WTC11 (cell line): ENCODE measurements around the gene BAZ2A. TPM values are rescaled to one million over a fixed set of nuclear protein-coding genes. Genes with fewer than 3 reads are reported as not detected.
A peak's percentile ranks its signal among the peaks of the same experiment; 100 is the strongest.

Source experiments
- ATAC-seq: fragments of 200-7000 bp; cut with Tn5 transposase; 2 replicates; pipeline ENCODE4 v1.10.0; 2021; ENCODE audit warnings: mild to moderate bottlenecking, moderate library complexity
- CTCF ChIA-PET: fragments of 300-600 bp; sonication (Branson Sonifier 250); formaldehyde crosslinking; loops from one replicate; lab custom pipeline; 2021; ENCODE audit warnings: antibody characterized with exemption; lab: Charles Lee
- POLR2A ChIA-PET: fragments of 350-600 bp; sonication (Branson Sonifier 250); formaldehyde crosslinking; loops from one replicate; lab custom pipeline; 2021; ENCODE audit warnings: antibody characterized with exemption; lab: Charles Lee
- DNase-seq: peaks from one replicate; pipeline ENCODE4 v3.0.0; 2021; ENCODE audit warnings: low spot score
- H3K27ac Mint-ChIP-seq: 2 replicates; pipeline ENCODE4 v1.8.0; 2021; ENCODE audit warnings: mixed read lengths
- H3K27me3 Mint-ChIP-seq: 2 replicates; pipeline ENCODE4 v1.8.0; 2021; ENCODE audit warnings: low read depth, mild to moderate bottlenecking, moderate library complexity, mixed read lengths
- H3K36me3 Mint-ChIP-seq: 2 replicates; pipeline ENCODE4 v1.8.0; 2021; ENCODE audit warnings: mixed read lengths
- H3K4me1 Mint-ChIP-seq: 2 replicates; pipeline ENCODE4 v1.8.0; 2022; ENCODE audit warnings: mixed read lengths
- H3K4me3 Mint-ChIP-seq: 2 replicates; pipeline ENCODE4 v1.8.0; 2021; ENCODE audit warnings: mild to moderate bottlenecking, moderate library complexity, mixed read lengths
- H3K9me3 Mint-ChIP-seq: 2 replicates; pipeline ENCODE4 v1.8.0; 2021; ENCODE audit warnings: mixed read lengths
- CBFB ChIP-seq: sonication (generic); formaldehyde crosslinking; IDR thresholded peaks from 2 replicates; pipeline ENCODE4 v1.8.1; 2022; ENCODE audit warnings: mild to moderate bottlenecking, low read depth, missing genetic modification reagents
- EMX1 ChIP-seq: fragments of 250-450 bp; sonication (Bioruptor Pico); IDR thresholded peaks from 2 replicates; pipeline ENCODE4 v1.8.0; 2021; ENCODE audit warnings: mild to moderate bottlenecking
- ESRRA ChIP-seq: sonication (generic); formaldehyde crosslinking; IDR thresholded peaks from 2 replicates; pipeline ENCODE4 v1.8.1; 2022; ENCODE audit warnings: mild to moderate bottlenecking, missing genetic modification reagents, borderline replicate concordance
- FOXJ3 ChIP-seq: sonication (generic); formaldehyde crosslinking; IDR thresholded peaks from 2 replicates; pipeline ENCODE4 v1.9.0; 2021; ENCODE audit warnings: missing genetic modification reagents, mild to moderate bottlenecking, borderline replicate concordance
- FOXP1 ChIP-seq: sonication (generic); formaldehyde crosslinking; IDR thresholded peaks from 2 replicates; pipeline ENCODE4 v1.8.0; 2022; ENCODE audit warnings: missing genetic modification reagents, mild to moderate bottlenecking, moderate library complexity, borderline replicate concordance
- GTF2I ChIP-seq: fragments of 250-450 bp; sonication (Bioruptor Pico); conservative IDR thresholded peaks from 2 replicates; pipeline ENCODE4 v1.4.0; 2021; ENCODE audit warnings: mild to moderate bottlenecking
- JUN ChIP-seq: sonication (generic); formaldehyde crosslinking; IDR thresholded peaks from 2 replicates; pipeline ENCODE4 v1.8.0; 2023; ENCODE audit warnings: mild to moderate bottlenecking, missing genetic modification reagents
- MXD4 ChIP-seq: fragments of 250-450 bp; sonication (Bioruptor Pico); IDR thresholded peaks from 2 replicates; pipeline ENCODE4 v1.8.0; 2021; ENCODE audit warnings: mild to moderate bottlenecking, moderate library complexity, borderline replicate concordance
- NFYB ChIP-seq: sonication (generic); formaldehyde crosslinking; conservative IDR thresholded peaks from 2 replicates; pipeline ENCODE4 v1.8.0; 2022; ENCODE audit warnings: low read depth, missing genetic modification reagents
- NR3C1 ChIP-seq: sonication (generic); formaldehyde crosslinking; conservative IDR thresholded peaks from 2 replicates; pipeline ENCODE4 v1.8.1; 2023; ENCODE audit warnings: low read depth, mild to moderate bottlenecking, missing genetic modification reagents
- OVOL2 ChIP-seq: fragments of 250-450 bp; sonication (Bioruptor Pico); IDR thresholded peaks from 2 replicates; pipeline ENCODE4 v1.9.0; 2021; ENCODE audit warnings: mild to moderate bottlenecking, borderline replicate concordance
- SMAD4 ChIP-seq: sonication (generic); formaldehyde crosslinking; IDR thresholded peaks from 2 replicates; pipeline ENCODE4 v1.8.0; 2022; ENCODE audit warnings: mild to moderate bottlenecking, missing genetic modification reagents
- SP1 ChIP-seq: sonication (generic); formaldehyde crosslinking; conservative IDR thresholded peaks from 2 replicates; pipeline ENCODE4 v1.8.1; 2022; ENCODE audit warnings: missing genetic modification reagents
- TEAD1 ChIP-seq: sonication (generic); formaldehyde crosslinking; IDR thresholded peaks from 2 replicates; pipeline ENCODE4 v1.8.0; 2022; ENCODE audit warnings: mild to moderate bottlenecking, missing genetic modification reagents
- TEAD4 ChIP-seq: sonication (generic); formaldehyde crosslinking; IDR thresholded peaks from 2 replicates; pipeline ENCODE4 v1.8.0; 2022; ENCODE audit warnings: mild to moderate bottlenecking, missing genetic modification reagents
- ZBTB21 ChIP-seq: sonication (generic); formaldehyde crosslinking; IDR thresholded peaks from 2 replicates; pipeline ENCODE4 v1.8.1; 2023; ENCODE audit warnings: mild to moderate bottlenecking, missing genetic modification reagents, borderline replicate concordance
- ZNF138 ChIP-seq: sonication (generic); formaldehyde crosslinking; conservative IDR thresholded peaks from 2 replicates; pipeline ENCODE4 v1.8.1; 2022; ENCODE audit warnings: mild to moderate bottlenecking, moderate library complexity, missing genetic modification reagents
- ZNF263 ChIP-seq: sonication (generic); formaldehyde crosslinking; IDR thresholded peaks from 2 replicates; pipeline ENCODE4 v1.8.1; 2022; ENCODE audit warnings: low read depth, mild to moderate bottlenecking, moderate library complexity, missing genetic modification reagents
- ZNF396 ChIP-seq: fragments of 250-450 bp; sonication (Bioruptor Pico); IDR thresholded peaks from 2 replicates; pipeline ENCODE4 v1.8.0; 2021; ENCODE audit warnings: mild to moderate bottlenecking, moderate library complexity, borderline replicate concordance
- total RNA-seq: library from RNA; stranded (reverse); gene quantifications from 3 replicates; pipeline ENCODE4 v1.2.3, GENCODE V29; 2021
- TF ChIP-seq, protein P1 (sequence below): fragments of 250-450 bp; sonication (Bioruptor Pico); IDR thresholded peaks from 2 replicates; pipeline ENCODE4 v1.8.0; 2021; ENCODE audit warnings: mild to moderate bottlenecking
- TF ChIP-seq, protein P2 (sequence below): fragments of 250-450 bp; sonication (Bioruptor Pico); IDR thresholded peaks from 2 replicates; pipeline ENCODE4 v1.9.0; 2021; ENCODE audit warnings: mild to moderate bottlenecking
- TF ChIP-seq, protein P3 (sequence below): sonication (generic); formaldehyde crosslinking; IDR thresholded peaks from 2 replicates; pipeline ENCODE4 v1.8.0; 2023; ENCODE audit warnings: missing genetic modification reagents
- TF ChIP-seq, protein P4 (sequence below): sonication (generic); formaldehyde crosslinking; IDR thresholded peaks from 2 replicates; pipeline ENCODE4 v1.8.1; 2022; ENCODE audit warnings: low read depth, mild to moderate bottlenecking, moderate library complexity, missing genetic modification reagents, borderline replicate concordance
- TF ChIP-seq, protein P5 (sequence below): sonication (generic); formaldehyde crosslinking; IDR thresholded peaks from 2 replicates; pipeline ENCODE4 v1.8.0; 2022; ENCODE audit warnings: mild to moderate bottlenecking, missing genetic modification reagents
- TF ChIP-seq, protein P6 (sequence below): fragments of 250-450 bp; sonication (Bioruptor Pico); IDR thresholded peaks from 2 replicates; pipeline ENCODE4 v1.9.0; 2021; ENCODE audit warnings: moderate library complexity, mild to moderate bottlenecking, inconsistent platforms, borderline replicate concordance
- TF ChIP-seq, protein P7 (sequence below): fragments of 250-450 bp; sonication (Bioruptor Pico); IDR thresholded peaks from 2 replicates; pipeline ENCODE4 v1.9.0; 2021; ENCODE audit warnings: mild to moderate bottlenecking

The BAZ2A gene
- total RNA-seq, 1 experiment from 2014 or later: 114 TPM

DNA sequence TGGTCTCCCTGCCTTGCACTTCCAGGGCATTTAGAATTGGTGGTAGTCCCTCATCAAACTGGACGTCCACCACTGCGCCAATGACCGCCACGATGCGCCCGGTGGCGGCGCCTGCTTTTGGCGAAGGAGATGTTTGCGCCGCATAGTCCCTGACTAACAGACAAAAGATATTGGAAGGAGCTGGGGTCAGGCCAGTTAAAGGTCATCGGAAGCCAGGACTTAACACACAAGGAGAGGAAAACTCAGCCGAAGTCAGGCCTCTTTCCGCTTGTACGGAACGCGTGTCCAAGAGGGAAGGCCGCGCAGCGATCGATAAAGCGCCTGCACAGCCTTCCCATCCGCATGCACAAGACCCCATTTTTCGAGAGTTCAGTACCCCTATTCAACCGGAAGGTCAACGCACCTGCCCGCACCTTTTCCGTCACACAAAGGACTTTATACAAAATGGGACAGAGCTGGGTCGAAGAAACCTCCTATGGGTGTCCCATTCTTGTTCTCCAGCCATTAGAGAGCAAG is 15.1 kb upstream of the BAZ2A start (continued):
- TF ChIP-seq FOXJ3 (CRISPR knock-in tag) (no peak), FOXP1 (CRISPR knock-in tag) (peak; percentile 0; the same call in 1 of the 2 replicates), ZNF263 (CRISPR knock-in tag) (no peak), NR3C1 (CRISPR knock-in tag) (no peak)
- TF ChIP-seq, protein P1, sequence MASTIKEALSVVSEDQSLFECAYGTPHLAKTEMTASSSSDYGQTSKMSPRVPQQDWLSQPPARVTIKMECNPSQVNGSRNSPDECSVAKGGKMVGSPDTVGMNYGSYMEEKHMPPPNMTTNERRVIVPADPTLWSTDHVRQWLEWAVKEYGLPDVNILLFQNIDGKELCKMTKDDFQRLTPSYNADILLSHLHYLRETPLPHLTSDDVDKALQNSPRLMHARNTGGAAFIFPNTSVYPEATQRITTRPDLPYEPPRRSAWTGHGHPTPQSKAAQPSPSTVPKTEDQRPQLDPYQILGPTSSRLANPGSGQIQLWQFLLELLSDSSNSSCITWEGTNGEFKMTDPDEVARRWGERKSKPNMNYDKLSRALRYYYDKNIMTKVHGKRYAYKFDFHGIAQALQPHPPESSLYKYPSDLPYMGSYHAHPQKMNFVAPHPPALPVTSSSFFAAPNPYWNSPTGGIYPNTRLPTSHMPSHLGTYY (CRISPR knock-in tag): no peak

DNA sequence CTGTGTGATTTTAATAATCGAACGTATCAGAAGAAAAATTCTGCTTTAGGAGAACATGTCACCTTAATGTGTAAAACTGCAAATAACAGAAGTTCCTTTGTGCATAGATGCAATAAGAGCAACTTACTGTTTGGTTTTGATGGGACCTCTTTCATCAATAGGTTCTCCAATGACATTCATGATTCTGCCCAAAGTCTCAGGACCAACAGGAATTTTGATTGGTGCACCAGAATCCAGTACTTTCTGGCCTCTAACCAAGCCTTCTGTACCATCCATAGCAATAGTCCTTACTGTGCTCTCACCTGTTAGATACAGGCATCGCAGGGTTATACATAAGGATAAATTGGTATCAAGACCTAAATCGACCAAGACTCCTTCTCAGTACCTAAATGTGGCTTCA is 14.5 kb upstream of the BAZ2A start:
- H3K36me3 Mint-ChIP-seq: peaks cover 54% of the 10 kb centered on the region
- peak overlapping the region; percentile 97 for H3K27ac Mint-ChIP-seq
- ATAC-seq: no peak
- TF ChIP-seq EMX1 (CRISPR knock-in tag): no peak
- TF ChIP-seq, protein P2, sequence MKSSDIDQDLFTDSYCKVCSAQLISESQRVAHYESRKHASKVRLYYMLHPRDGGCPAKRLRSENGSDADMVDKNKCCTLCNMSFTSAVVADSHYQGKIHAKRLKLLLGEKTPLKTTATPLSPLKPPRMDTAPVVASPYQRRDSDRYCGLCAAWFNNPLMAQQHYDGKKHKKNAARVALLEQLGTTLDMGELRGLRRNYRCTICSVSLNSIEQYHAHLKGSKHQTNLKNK (CRISPR knock-in tag): no peak
- TF ChIP-seq, protein P3, sequence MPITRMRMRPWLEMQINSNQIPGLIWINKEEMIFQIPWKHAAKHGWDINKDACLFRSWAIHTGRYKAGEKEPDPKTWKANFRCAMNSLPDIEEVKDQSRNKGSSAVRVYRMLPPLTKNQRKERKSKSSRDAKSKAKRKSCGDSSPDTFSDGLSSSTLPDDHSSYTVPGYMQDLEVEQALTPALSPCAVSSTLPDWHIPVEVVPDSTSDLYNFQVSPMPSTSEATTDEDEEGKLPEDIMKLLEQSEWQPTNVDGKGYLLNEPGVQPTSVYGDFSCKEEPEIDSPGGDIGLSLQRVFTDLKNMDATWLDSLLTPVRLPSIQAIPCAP (CRISPR knock-in tag): no peak
- TF ChIP-seq SP1: no peak
- no peak for TF ChIP-seq CBFB
- no peak for TF ChIP-seq GTF2I (CRISPR knock-in tag)
- TF ChIP-seq, protein P4, sequence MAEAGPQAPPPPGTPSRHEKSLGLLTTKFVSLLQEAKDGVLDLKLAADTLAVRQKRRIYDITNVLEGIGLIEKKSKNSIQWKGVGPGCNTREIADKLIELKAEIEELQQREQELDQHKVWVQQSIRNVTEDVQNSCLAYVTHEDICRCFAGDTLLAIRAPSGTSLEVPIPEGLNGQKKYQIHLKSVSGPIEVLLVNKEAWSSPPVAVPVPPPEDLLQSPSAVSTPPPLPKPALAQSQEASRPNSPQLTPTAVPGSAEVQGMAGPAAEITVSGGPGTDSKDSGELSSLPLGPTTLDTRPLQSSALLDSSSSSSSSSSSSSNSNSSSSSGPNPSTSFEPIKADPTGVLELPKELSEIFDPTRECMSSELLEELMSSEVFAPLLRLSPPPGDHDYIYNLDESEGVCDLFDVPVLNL (CRISPR knock-in tag): no peak
- TF ChIP-seq, protein P5, sequence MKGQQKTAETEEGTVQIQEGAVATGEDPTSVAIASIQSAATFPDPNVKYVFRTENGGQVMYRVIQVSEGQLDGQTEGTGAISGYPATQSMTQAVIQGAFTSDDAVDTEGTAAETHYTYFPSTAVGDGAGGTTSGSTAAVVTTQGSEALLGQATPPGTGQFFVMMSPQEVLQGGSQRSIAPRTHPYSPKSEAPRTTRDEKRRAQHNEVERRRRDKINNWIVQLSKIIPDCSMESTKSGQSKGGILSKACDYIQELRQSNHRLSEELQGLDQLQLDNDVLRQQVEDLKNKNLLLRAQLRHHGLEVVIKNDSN (CRISPR knock-in tag): no peak
- no peak for TF ChIP-seq OVOL2 (CRISPR knock-in tag)
- no peak for TF ChIP-seq TEAD1
- no peak for TF ChIP-seq ZBTB21 (CRISPR knock-in tag)
- no peak for TF ChIP-seq TEAD4
- TF ChIP-seq, protein P6, sequence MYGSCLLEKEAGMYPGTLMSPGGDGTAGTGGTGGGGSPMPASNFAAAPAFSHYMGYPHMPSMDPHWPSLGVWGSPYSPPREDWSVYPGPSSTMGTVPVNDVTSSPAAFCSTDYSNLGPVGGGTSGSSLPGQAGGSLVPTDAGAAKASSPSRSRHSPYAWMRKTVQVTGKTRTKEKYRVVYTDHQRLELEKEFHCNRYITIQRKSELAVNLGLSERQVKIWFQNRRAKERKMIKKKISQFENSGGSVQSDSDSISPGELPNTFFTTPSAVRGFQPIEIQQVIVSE: no peak
- TF ChIP-seq ESRRA (CRISPR knock-in tag): no peak
- TF ChIP-seq, all 79 proteins: peak for 0
- ChIA-PET CTCF (interaction anchor here (3.7 kb wide), 1 partner anchor 8 kb away, joined by 37 read pairs; no protein-coding TSS in a partner anchor), POLR2A (interaction anchor here (1.0 to 2.2 kb wide), 2 partner anchors 10 to 73 kb away, joined by 3 to 12 read pairs; no protein-coding TSS in a partner anchor)
- Mint-ChIP-seq H3K4me3 (peak overlapping the region; percentile 99), H3K27me3 (no peaks in the 10 kb centered on the region; the same call in 1 of the 2 replicates), H3K9me3 (no peaks in the 10 kb centered on the region), H3K4me1 (peaks cover 20% of the 10 kb centered on the region)
- no peak for DNase-seq

DNA sequence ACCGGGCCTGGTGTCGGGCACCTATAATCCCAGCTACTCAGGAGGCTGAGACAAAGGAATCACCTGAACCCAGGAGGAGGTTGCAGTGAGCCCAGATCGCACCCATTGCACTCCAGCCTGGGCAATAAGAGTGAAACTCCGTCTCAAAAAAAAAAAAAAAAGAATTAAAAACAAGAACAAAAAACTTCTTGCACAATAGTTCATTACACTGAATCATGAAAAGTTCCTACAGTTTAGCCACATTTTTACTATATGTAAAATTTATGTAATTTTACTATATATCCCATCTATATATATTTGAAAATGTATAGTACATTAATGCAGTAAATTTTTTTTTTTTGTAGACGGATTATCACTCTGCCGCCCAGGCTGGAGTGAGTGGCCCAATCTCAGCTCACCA is 11.1 kb upstream of the BAZ2A start:
- Mint-ChIP-seq H3K36me3 (peaks cover 74% of the 10 kb centered on the region), H3K27ac (no peak overlapping the region)
- CTCF ChIA-PET: interaction anchor here (0.6 kb wide), 1 partner anchor 209 kb away, joined by 3 read pairs; no protein-coding TSS in a partner anchor
- TF ChIP-seq ZNF138 (CRISPR knock-in tag): no peak
- TF ChIP-seq GTF2I (CRISPR knock-in tag): no peak
- TF ChIP-seq, protein P7, sequence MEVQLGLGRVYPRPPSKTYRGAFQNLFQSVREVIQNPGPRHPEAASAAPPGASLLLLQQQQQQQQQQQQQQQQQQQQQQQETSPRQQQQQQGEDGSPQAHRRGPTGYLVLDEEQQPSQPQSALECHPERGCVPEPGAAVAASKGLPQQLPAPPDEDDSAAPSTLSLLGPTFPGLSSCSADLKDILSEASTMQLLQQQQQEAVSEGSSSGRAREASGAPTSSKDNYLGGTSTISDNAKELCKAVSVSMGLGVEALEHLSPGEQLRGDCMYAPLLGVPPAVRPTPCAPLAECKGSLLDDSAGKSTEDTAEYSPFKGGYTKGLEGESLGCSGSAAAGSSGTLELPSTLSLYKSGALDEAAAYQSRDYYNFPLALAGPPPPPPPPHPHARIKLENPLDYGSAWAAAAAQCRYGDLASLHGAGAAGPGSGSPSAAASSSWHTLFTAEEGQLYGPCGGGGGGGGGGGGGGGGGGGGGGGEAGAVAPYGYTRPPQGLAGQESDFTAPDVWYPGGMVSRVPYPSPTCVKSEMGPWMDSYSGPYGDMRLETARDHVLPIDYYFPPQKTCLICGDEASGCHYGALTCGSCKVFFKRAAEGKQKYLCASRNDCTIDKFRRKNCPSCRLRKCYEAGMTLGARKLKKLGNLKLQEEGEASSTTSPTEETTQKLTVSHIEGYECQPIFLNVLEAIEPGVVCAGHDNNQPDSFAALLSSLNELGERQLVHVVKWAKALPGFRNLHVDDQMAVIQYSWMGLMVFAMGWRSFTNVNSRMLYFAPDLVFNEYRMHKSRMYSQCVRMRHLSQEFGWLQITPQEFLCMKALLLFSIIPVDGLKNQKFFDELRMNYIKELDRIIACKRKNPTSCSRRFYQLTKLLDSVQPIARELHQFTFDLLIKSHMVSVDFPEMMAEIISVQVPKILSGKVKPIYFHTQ (CRISPR knock-in tag): no peak
- TF ChIP-seq SMAD4 (CRISPR knock-in tag): no peak
- TF ChIP-seq FOXJ3 (CRISPR knock-in tag): no peak
- no peak for TF ChIP-seq NFYB (CRISPR knock-in tag)
- TF ChIP-seq ZNF396 (CRISPR knock-in tag): no peak
- TF ChIP-seq JUN (CRISPR knock-in tag): no peak
- TF ChIP-seq MXD4 (CRISPR knock-in tag): no peak
- TF ChIP-seq, all 79 proteins: peak for 0
- ATAC-seq: no peak
- no peak for DNase-seq
- Mint-ChIP-seq H3K4me3 (no peak overlapping the region), H3K4me1 (peaks cover 33% of the 10 kb centered on the region), H3K9me3 (no peaks in the 10 kb centered on the region), H3K27me3 (no peaks in the 10 kb centered on the region)
- POLR2A ChIA-PET: no interaction called here
